Karpas-422 (cell line): ENCODE measurements around the gene PNCK. TPM values are rescaled to one million over a fixed set of nuclear protein-coding genes. Genes with fewer than 3 reads are reported as not detected.

Experiments used
- DNase-seq: peaks from one replicate; pipeline ENCODE4 v3.0.0-alpha.2; 2015
- H2AFZ ChIP-seq: fragments of 200-600 bp; sonication (generic); 2 replicates; pipeline ENCODE4 v1.6.1; 2014; ENCODE audit warnings: antibody characterized with exemption, low read length, mixed read lengths
- H3K27ac ChIP-seq: fragments of 200-600 bp; sonication (generic); 2 replicates; pipeline ENCODE4 v1.5.1; 2014; ENCODE audit warnings: mild to moderate bottlenecking, low read length, moderate library complexity
- H3K27me3 ChIP-seq: fragments of 200-600 bp; sonication (generic); 2 replicates; pipeline ENCODE4 v1.6.1; 2014; ENCODE audit warnings: low read length, mixed read lengths
- H3K36me3 ChIP-seq: fragments of 200-600 bp; sonication (generic); 2 replicates; pipeline ENCODE4 v1.6.1; 2014; ENCODE audit warnings: low read length, mixed read lengths; ENCODE audit not compliant: insufficient read depth
- H3K4me1 ChIP-seq: fragments of 200-600 bp; sonication (generic); 2 replicates; pipeline ENCODE4 v1.6.1; 2014; ENCODE audit warnings: mild to moderate bottlenecking, low read length, mixed read lengths
- H3K4me2 ChIP-seq: fragments of 200-600 bp; sonication (generic); 2 replicates; pipeline ENCODE4 v1.6.1; 2014; ENCODE audit warnings: low read length, low read depth, mild to moderate bottlenecking; ENCODE audit not compliant: poor library complexity, severe bottlenecking
- H3K4me3 ChIP-seq: fragments of 200-600 bp; sonication (generic); 2 replicates; pipeline ENCODE4 v1.5.1; 2014; ENCODE audit warnings: mild to moderate bottlenecking, antibody characterized with exemption, low read length, mixed read lengths
- H3K79me2 ChIP-seq: fragments of 200-600 bp; sonication (generic); 2 replicates; pipeline ENCODE4 v1.6.1; 2014; ENCODE audit warnings: mild to moderate bottlenecking, low read length, mixed read lengths
- H3K9ac ChIP-seq: fragments of 200-600 bp; sonication (generic); 2 replicates; pipeline ENCODE4 v1.6.0; 2014; ENCODE audit warnings: low read length
- H3K9me2 ChIP-seq: fragments of 200-600 bp; sonication (generic), shearing (Covaris generic); replicated peaks from 2 replicates; pipeline ENCODE4 v1.6.0; 2014; ENCODE audit warnings: mild to moderate bottlenecking, low read length, moderate library complexity; ENCODE audit not compliant: insufficient read depth
- H3K9me3 ChIP-seq: fragments of 300-700, 200-600 bp; sonication (generic); 2 replicates; pipeline ENCODE4 v1.6.1; 2014; ENCODE audit warnings: low read length, mixed read lengths
- H4K20me1 ChIP-seq: fragments of 200-600 bp; sonication (generic); 2 replicates; pipeline ENCODE4 v1.6.1; 2014; ENCODE audit warnings: mild to moderate bottlenecking, antibody characterized with exemption, low read length, low read depth; ENCODE audit not compliant: insufficient read depth
- total RNA-seq: library from RNA; depleted of rRNA; stranded (reverse); fragments of >200 nt; shearing (Covaris generic); gene quantifications from 2 replicates; pipeline ENCODE4 v1.2.3, GENCODE V29; 2014; ENCODE audit warnings: low replicate concordance; rRNA removed

PNCK gene
- total RNA-seq: not detected in 2 replicates

GRCh38 chrX:153673428-153674218, at the start of gene PNCK:
PNCK (minus strand) TSS chrX:153673813; CDS start chrX:153673076, 737 bp downstream.
- Histone ChIP-seq H3K4me3 (no peak within 1 kb of the TSS), H2AFZ (no peak within 1 kb of the TSS), H3K9ac (no peak within 1 kb of the TSS), H4K20me1 (no peaks in the 10 kb centered on the region), H3K36me3 (no peaks in the 10 kb centered on the region), H3K4me2 (no peak within 1 kb of the TSS), H3K9me3 (no peaks in the 10 kb centered on the region), H3K4me1 (no peaks in the 10 kb centered on the region), H3K27ac (no peak within 1 kb of the TSS), H3K79me2 (no peaks in the 10 kb centered on the region), H3K9me2 (no peaks in the 10 kb centered on the region), H3K27me3 (no peaks in the 10 kb centered on the region)
- DNase-seq: no peak

- Histone ChIP-seq H3K9ac (peak overlapping the region; percentile 84), H3K9me2 (no peaks in the 10 kb centered on the region), H3K27ac (peak overlapping the region; percentile 65), H2AFZ (no peak overlapping the region), H3K4me2 (peak overlapping the region; percentile 83), H3K4me1 (peaks cover 42% of the 10 kb centered on the region), H3K9me3 (no peaks in the 10 kb centered on the region), H4K20me1 (peaks cover 17% of the 10 kb centered on the region; the same call in 1 of the 2 replicates), H3K4me3 (peak overlapping the region; percentile 69), H3K79me2 (peaks cover 24% of the 10 kb centered on the region), H3K27me3 (no peaks in the 10 kb centered on the region), H3K36me3 (peaks cover 12% of the 10 kb centered on the region)
- DNase-seq: no peak
These were observed 49.2 kb upstream of the PNCK start for GRCh38 chrX:153722704-153723350.

GRCh38 chrX:153719701-153720100, 46.1 kb upstream of the PNCK start:
- no peaks in the 10 kb centered on the region for H3K27me3 ChIP-seq
- peaks cover 17% of the 10 kb centered on the region; the same call in 1 of the 2 replicates for H4K20me1 ChIP-seq
- peaks cover 17% of the 10 kb centered on the region for H3K36me3 ChIP-seq
- H3K9ac ChIP-seq: no peak overlapping the region
- H3K4me3 ChIP-seq: no peak overlapping the region
- peaks cover 14% of the 10 kb centered on the region for H3K4me1 ChIP-seq
- H3K9me2 ChIP-seq: no peaks in the 10 kb centered on the region
- no peak for DNase-seq
- no peak overlapping the region for H2AFZ ChIP-seq
- no peak overlapping the region for H3K27ac ChIP-seq
- H3K4me2 ChIP-seq: no peak overlapping the region
- H3K9me3 ChIP-seq: no peaks in the 10 kb centered on the region
- peaks cover 24% of the 10 kb centered on the region for H3K79me2 ChIP-seq

GRCh38 chrX:153719238-153719637, 45.6 kb upstream of the PNCK start:
- H3K79me2 ChIP-seq: peaks cover 24% of the 10 kb centered on the region
- H3K4me1 ChIP-seq: peaks cover 14% of the 10 kb centered on the region
- no peak overlapping the region for H3K27ac ChIP-seq
- no peaks in the 10 kb centered on the region for H3K27me3 ChIP-seq
- no peak overlapping the region for H3K4me2 ChIP-seq
- H3K36me3 ChIP-seq: peaks cover 17% of the 10 kb centered on the region
- H3K4me3 ChIP-seq: no peak overlapping the region
- H3K9me3 ChIP-seq: no peaks in the 10 kb centered on the region
- no peak overlapping the region for H3K9ac ChIP-seq
- no peak for DNase-seq
- peaks cover 17% of the 10 kb centered on the region; the same call in 1 of the 2 replicates for H4K20me1 ChIP-seq
- H2AFZ ChIP-seq: no peak overlapping the region
- no peaks in the 10 kb centered on the region for H3K9me2 ChIP-seq

- Histone ChIP-seq H3K27me3 (no peaks in the 10 kb centered on the region), H3K4me1 (peaks cover 9% of the 10 kb centered on the region), H3K9me2 (no peaks in the 10 kb centered on the region), H3K36me3 (peaks cover 17% of the 10 kb centered on the region), H3K79me2 (peaks cover 12% of the 10 kb centered on the region), H3K4me3 (no peak overlapping the region), H3K9me3 (no peaks in the 10 kb centered on the region), H2AFZ (no peak overlapping the region), H3K4me2 (no peak overlapping the region), H3K9ac (no peak overlapping the region), H4K20me1 (peaks cover 7% of the 10 kb centered on the region; the same call in 1 of the 2 replicates), H3K27ac (no peak overlapping the region)
- no peak for DNase-seq
These were observed 43.8 kb upstream of the PNCK start for GRCh38 chrX:153717445-153717844.

GRCh38 chrX:153714256-153714655, 40.6 kb upstream of the PNCK start:
- Histone ChIP-seq H3K79me2 (no peaks in the 10 kb centered on the region; the same call in 1 of the 2 replicates), H3K9ac (no peak overlapping the region), H3K9me3 (no peaks in the 10 kb centered on the region), H3K4me1 (peaks cover 4% of the 10 kb centered on the region), H2AFZ (no peak overlapping the region), H3K4me2 (no peak overlapping the region), H3K4me3 (no peak overlapping the region), H3K27ac (no peak overlapping the region), H3K9me2 (no peaks in the 10 kb centered on the region), H4K20me1 (no peaks in the 10 kb centered on the region), H3K27me3 (no peaks in the 10 kb centered on the region), H3K36me3 (peaks cover 9% of the 10 kb centered on the region; the same call in 1 of the 2 replicates)
- DNase-seq: no peak

GRCh38 chrX:153709726-153710674, 36.4 kb upstream of the PNCK start:
- Histone ChIP-seq H3K9me2 (no peaks in the 10 kb centered on the region), H3K27ac (no peak overlapping the region), H2AFZ (no peak overlapping the region), H3K4me3 (no peak overlapping the region), H3K9ac (no peak overlapping the region), H3K9me3 (no peaks in the 10 kb centered on the region), H3K4me1 (no peaks in the 10 kb centered on the region), H3K27me3 (no peaks in the 10 kb centered on the region), H4K20me1 (0 out of 2 replicates have a peak, but pooled peaks cover 3% of the 10 kb centered on the region), H3K36me3 (no peaks in the 10 kb centered on the region; the same call in 1 of the 2 replicates), H3K4me2 (no peak overlapping the region), H3K79me2 (no peaks in the 10 kb centered on the region)
- no peak for DNase-seq
